Activated CD8-positive, alpha-beta memory T cell treated with anti-CD3 and anti-CD28 coated beads, Interleukin-2, amount 50 U/mL, for 24 hours (primary cell): ENCODE measurements around the gene CLK2.
"Not testable (repeated sequence)": the region's sequence is repeated elsewhere in the genome, so short reads cannot be mapped to it uniquely, and the experiment has no call there.

ENCODE experiments used
- DNase-seq: peaks from one replicate; pipeline ENCODE4 v3.0.0-alpha.2; 2020; ENCODE audit errors: extremely low read depth

Gene CLK2

DNA sequence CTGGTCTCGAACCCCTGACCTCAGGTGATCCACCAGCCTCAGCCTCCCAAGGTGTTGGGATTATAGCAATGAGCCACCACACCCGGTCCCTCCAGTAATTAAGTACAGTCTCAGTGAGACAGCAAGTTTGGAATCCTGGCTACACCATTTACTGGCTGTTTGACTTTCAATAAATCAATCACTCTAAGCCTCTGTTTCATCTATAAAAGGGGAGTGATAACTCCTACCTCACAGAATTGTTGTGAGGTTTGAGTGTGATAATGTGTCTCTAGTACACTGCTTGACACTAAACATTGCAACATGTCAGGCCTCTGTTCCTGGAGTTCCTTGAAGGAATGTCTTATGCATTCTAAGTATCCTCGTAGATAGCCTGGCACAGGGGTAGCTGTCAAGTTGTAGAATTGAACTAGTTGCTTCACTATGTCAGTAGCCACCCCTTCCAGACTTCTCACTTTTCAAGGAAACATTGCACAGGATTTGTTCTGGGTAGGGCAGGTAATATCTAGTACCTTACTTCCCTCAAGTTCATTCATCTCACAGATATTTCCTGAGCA is 30.4 kb downstream of the CLK2 start:
- DNase-seq, result no peak

DNA sequence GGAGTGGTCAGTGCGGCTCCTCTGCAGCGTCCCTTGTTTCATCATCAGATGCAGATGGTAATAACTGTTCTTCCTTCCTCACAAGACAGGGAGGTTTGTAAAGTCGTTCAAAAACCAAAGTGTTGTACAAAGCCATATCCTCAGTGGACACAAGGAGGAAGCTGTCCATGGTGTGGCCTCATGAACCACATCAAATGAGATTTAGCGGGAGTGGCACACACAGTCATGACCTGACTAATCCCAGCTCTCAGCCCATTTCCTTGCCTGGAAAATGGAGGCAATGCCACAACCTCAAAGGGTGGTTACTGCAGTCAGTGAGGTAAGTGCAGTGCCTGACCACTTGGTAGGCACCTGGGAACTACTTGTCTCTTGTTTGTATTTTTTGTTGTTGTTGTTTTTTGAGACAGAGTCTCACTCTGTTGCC is 31.5 kb downstream of the CLK2 start:
- DNase-seq, result no peak

DNA sequence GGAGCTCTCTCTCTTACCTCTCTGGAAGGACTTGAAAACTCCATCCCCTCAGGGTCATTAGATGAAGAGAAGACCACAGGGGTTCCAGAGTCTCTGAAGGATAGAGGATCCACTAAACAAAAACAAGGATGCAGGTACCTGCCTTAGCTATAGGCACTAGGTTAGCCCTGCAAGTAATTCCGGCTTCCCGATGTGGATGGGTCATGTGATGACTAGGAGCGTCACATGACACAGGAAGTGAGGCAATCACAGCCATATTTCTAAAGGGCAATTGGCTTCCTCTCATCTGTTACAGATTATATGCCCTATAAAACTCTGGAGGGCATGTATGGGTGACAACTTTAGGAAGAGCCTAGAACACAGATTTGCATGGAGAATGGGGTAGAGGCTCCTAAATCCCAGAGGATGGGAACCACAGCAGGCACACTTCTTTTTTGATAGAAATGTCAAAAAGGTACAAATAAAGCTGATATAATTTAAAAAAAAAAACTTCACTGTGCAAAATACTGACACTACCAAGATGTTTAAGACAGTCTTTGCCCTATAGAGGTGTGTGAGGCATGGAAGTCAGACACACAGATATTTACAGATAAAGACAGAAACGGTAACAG is 32.1 kb downstream of the CLK2 start:
- peak; percentile 49 for DNase-seq

DNA sequence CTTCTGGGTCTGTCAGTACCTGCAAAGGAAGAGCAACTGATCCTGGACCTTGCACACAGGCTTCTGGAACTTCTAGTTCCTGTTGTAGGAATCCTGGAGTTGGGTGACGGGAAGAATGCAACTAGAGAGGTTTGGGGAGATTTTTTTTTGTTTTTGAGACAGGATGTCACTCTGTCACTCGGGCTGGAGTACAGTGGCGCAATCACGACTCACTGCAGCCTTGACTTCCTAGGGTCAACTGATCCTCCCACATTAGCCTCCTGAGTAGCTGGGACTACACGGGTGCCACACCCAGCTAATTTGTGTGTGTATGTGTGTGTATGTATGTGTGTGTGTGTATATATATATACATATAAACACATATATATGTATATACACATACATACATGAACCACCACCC is 36.9 kb downstream of the CLK2 start:
- DNase-seq, result no peak

DNA sequence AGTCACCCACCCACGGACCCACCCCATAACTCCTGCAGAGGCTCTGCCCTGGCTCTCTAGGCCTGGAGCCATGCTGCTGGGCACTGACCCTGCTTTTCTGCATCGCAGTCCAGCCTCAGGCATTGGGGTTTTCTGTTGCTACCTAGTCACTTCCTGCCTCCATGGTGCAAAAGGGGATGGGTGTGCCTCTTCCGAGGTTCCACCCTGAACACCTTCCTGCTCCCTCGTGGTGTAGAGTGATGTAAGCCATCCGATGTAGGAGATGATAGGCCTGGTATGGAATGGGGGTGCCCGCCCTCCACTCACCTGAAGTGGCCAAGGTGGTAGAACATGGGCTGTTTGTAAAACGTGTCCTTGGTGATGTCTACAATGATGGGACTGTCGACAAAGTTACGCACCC is 37.9 kb downstream of the CLK2 start:
- not testable (repeated sequence) for DNase-seq

DNA sequence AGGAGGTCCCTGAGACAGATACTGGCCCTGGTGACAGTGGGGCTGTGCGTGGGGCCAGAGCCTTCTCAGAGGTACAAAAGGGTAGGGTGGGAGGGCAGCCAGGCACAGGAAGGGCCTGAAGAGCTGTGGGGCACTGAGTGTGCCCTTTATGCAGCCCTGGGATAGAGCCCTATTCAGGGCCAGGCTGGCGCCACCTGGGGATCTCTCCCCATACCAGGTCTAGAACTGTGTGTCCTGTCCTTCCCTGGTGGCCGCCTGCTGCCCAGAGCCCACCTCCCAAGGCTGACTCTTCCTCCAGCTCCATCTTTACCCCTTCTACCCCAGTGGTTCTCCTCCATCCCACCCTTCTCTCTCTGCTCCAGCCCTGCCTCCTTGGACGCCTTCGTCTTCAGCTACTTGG is 39.8 kb downstream of the CLK2 start:
- not testable (repeated sequence) for DNase-seq

DNA sequence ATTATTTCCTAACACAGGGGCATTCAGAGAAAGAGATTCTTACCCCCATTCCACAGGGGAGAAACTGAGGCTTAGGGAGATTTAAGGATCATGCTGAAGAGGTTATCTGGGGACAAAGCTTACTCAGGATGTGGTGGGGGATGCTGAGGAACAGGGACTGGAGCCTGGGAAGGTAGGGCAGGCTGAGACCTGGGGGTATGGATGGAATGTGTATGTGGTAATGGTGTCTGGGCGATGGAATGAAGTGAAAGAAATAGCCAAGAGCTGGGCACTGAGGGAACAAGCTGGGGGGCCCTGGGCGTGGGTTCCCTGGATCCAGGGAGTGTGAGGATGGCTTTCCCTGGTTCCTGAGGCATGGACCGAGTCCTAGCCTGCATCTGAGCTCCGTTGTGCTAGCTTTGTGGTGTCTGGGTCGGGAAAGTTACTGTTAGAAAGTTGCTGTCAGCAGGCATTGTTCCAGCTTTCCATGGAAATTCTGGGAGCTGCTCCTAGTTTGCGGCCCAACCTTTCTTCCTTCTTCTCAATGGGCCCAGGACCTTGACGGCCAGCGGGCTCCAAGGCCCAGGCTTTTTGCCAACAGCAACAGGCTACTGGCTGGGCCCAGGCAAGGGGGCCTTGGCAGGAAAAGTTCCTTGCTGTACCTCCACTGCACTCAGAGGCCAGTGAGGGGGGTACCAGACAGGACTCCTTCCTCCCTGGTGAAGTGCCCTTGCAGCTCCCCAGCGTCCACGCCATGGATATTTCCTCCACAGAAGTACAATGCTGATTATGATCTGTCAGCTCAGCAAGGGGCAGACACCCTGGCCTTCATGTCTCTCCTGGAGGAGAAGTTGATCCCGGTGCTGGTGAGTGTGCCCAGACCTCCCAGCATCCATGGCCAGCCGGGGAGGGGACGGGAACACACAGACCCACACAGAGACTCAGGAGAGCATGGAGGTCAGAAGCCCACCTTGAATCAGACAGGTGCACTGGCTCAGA is 41.0 kb downstream of the CLK2 start:
- not testable (repeated sequence) for DNase-seq

DNA sequence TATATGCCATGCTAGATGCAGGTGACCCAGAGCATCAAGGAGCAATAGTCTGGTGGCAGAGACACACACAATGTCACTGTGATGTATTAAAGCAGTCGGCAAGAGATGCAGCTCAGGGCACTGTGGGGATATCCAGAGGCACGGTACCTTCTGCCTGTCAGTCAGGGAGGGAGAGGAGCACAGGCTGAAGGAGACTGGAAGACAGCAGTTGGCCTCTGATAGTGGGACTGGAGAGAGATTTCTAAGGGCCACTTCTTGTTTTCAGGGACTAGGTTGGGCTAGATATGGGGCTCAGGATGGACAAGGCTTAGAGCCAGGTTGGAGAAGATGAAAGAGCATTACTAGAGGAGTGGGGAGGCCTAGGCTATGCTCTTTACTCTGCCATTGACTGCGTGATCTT is 42.0 kb downstream of the CLK2 start:
- DNase-seq, result not testable (repeated sequence)

DNA sequence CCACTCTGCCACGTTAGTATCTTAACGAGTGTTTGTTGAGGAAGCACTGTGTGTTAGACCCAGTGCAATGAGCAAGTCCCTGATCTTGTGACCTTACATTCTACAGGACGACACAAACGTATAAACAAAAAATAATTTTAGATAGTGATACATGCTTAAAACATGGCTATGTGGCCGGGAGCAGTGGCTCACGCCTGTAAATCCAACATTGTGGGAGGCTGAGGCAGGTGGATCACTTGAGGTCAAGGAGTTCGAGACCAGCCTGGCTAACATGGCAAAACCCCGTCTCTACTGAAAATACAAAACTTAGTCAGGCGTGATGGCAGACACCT is 45.2 kb downstream of the CLK2 start:
- no peak for DNase-seq

DNA sequence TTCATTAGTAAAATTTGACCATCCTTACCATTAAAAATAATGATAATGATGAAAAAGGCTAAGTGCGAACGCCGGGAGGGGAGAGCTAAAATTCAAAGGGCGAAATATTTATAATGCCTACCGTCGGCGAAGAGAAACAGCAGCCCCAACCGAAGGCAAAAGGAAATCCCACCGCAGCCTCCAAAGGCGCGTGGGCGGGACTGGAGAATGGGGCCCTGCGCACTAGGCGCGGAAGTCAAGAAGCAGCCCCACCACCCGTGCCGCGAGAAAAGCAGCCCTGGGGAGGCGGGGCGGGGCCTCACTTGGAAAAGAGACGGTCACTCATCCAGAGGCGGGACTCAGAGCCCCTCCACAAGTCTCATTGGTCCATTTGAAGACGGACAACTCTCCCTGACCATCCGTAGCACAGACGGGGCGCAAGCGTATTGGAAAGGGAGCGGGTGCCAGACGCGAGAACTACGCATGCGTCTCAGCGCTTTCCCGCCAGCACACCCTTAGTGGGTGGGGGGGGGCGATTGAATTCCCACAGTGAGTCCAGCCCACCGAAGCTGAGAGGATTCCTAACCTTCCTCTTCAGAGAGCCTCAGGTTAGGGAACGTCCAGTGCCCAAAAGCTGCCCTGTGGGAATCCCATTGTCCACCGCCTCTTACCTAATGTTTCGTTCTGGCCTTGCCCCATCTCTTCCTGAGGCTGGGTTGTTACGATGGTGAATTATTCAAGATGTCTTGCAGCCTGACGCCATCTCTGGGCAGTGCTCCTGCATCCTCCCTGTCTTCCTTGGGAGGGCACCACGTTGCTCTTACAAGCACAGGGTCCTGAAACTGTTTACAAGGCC is 45.8 kb downstream of the CLK2 start:
- DNase-seq, result peak; percentile 97

DNA sequence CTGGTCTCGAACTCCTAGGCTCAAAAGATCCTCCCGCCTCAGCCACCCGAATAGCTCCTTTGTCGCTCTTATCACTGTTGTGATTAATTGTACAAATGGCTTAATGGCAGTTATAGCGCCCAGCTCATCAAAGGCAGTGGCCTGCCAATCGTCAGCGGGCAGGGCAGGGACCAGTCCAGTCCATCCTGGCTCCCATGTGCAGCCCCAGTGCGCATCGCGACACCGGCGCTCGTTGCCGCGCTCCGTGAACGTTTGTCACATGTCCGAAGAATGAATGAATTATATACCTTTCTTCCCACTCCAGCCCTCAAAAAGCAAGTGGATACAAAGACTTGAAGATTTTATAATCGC is 46.4 kb downstream of the CLK2 start:
- no peak for DNase-seq

DNA sequence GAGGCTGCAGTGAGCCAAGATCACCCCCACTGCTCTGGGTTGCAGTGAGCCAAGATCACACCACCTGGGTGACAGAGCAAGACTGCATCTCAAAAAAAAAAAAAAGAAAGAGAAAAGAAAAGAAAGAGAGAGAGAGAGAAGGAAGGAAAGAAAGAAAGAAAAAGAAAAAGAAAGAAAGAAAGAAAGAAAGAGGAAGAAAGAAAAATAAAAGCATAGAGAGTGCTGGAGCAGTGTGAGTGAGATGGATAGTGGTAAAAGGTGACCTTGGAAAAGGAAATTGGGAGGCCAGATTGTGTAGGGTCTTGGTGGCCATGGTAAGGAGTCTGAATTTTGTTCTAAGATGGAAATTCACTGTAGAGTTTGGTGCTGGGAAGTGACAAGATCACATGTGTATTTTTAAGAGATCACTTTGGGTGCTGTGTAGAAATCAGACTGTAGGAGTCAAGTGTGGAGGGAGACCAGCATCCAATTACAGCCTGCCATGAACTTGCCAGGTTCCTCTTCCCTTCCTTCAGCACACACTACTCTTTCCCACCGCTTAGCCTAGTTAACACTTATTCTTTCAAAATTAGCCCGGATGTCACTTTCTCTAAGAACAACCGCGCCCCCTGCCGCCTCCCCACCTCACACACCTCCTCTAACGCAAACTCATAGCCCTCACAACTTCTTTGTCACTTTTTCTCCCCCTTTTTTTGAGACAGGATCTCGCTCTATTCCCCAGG is 47.0 kb downstream of the CLK2 start:
- DNase-seq, result peak; percentile 53

DNA sequence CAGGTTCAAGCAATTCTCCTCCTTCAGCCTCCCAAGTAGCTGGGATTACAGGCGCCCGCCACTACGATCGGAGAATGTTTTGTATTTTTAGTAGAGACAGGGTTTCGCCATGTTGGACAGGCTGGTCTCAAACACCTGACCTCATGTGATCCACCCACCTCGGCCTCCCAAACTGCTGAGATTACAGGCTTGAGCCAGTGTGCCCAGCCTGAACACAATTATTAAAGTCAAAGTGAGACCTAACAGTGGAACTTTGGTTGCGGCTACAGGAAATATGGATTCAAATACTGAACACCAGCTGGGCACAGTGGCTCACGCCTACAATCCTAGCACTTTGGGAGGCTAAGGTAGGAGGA is 47.9 kb downstream of the CLK2 start:
- DNase-seq, result not testable (repeated sequence)

DNA sequence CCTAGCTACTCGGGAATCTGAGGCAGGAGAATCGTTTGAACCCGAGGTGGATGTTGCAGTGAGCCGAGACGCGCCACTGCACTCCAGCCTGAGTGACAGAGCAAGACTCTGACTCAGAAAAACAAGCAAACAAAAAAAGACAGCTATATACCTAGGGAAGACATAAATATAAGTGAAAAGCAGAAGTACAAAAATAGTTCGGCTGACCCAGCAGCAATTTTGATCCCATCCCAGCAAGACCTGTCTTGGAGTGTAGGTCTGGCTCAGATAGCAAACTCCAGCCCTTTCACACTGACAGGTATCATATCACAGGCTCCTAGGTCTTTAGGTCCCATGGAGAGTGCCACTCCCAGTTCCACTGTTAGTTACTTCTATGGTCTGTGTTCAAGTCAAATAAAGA is 50.3 kb downstream of the CLK2 start:
- no peak for DNase-seq

DNA sequence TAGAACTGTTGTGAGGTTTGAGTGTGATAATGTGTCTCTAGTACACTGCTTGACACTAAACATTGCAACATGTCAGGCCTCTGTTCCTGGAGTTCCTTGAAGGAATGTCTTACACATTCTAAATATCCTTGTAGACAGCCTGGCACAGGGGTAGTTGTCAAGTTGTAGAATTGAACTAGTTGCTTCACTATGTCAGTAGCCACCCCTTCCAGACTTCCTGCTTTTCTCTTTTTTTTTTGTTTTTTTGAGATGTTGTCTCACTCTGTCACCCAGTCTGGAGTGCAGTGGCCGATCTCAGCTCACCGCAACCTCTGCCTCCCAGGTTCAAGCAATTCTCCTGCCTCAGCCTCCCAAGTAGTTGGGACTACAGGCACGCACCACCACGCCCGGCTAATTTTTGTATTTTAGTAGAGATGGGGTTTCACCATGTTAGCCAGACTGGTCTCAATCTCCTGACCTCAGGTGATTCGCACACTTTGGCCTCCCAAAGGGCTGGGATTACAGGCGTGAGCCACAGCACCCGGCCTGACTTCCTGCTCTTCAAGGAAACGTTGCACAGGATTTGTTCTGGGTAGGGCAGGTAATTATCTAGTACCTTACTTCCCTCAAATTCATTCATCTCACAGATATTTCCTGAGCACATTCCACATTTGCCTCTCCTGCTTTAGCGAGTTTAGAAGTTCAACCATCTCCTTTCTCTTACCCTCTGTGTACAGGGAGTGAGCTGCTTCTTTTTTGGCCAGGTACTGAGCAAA is 52.9 kb downstream of the CLK2 start:
- not testable (repeated sequence) for DNase-seq

DNA sequence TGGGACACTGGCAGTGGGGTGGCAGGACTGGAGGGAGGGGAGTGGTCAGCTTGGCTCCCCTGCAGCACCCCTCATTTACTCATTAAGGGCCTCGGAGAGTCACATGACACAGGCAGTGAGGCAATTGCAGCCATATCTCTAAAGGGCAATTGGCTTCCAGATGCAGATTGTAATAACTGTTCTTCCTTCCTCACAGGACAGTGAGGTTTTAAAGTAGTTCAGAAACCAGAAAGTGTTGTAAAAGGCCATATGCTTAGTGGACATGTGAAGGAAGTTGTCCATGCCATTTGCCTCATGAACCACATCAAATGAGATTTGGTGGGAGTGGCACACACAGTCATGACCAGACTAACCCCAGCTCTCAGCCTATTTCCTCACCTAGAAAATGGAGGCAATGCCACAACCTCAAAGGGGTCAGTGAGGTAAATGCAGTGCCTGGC is 53.7 kb downstream of the CLK2 start:
- no peak for DNase-seq

DNA sequence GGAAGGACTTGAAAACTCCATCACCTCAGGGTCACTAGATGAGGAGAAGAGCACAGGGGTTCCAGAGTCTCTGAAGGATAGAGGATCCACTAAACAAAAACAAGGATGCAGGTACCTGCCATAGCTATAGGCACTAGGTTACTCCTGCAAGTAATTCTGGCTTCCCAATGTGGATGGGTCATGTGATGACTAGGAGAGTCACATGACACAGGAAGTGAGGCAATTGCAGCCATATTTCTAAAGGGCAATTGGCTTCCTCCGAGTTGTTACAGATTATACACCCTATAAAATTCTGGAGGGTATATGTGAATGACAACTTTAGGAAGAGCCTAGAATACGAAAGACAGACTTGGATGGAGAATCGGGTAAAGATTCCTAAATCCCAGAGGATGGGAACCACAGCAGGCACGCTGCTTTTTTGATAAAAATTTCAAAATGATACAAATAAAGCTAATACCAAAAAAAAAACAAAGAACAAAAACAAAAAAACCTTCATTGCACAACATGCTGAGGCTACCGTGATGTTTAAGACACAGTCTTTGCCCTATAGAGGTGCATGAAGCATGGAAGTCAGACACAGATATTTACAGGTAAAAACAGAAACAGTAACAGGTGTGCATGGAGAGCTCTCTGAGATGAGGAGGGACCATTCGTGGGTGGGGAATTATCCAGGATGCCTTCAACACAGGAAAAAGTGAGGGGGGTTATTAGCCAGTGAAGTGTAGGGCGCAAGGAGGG is 54.3 kb downstream of the CLK2 start:
- no peak for DNase-seq

DNA sequence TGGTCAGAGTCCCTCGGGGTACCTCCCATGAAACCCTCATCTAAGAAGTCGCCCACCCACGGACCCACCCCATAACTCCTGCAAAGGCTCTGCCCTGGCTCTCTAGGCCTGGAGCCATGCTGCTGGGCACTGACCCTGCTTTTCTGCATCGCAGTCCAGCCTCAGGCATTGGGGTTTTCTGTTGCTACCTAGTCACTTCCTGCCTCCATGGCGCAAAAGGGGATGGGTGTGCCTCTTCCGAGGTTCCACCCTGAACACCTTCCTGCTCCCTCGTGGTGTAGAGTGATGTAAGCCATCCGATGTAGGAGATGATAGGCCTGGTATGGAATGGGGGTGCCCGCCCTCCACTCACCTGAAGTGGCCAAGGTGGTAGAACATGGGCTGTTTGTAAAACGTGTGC is 58.6 kb downstream of the CLK2 start:
- DNase-seq, result not testable (repeated sequence)
